Forelimb muscle (tissue), 1 donor: ENCODE data around the gene COMMD8. TPM values are rescaled to one million over a fixed set of nuclear protein-coding genes. Genes with fewer than 3 reads are reported as not detected.

Experiments used
- polyA plus RNA-seq: library from polyadenylated mRNA; unstranded; fragments of 120-200 nt; gene quantifications from one replicate; pipeline ENCODE4 v1.2.1, GENCODE V29; 2013; ENCODE audit not compliant: insufficient read length

COMMD8 gene
- polyA plus RNA-seq, 1 donor, result 16.1 TPM

Other genes with a start within 250 kb of the COMMD8 start
- 8.1 TPM for gene ATP10D, start 21.6 kb upstream of the COMMD8 start, polyA plus RNA-seq